Activated CD8-positive, alpha-beta T cell treated with anti-CD3 and anti-CD28 coated beads, Interleukin-2, amount 10 ng/mL, durations not matched to agents 7 days and 5 days (primary cell): ENCODE data around the gene AATK. TPM values are rescaled to one million over a fixed set of nuclear protein-coding genes. Genes with fewer than 3 reads are reported as not detected.

Source experiments
- ATAC-seq: fragments of 150-1000 bp; cut with Tn5 transposase; one replicate; pipeline ENCODE4 v1.10.0; 2021; ENCODE audit warnings: moderate library complexity
- CTCF ChIA-PET: fragments of 350-600 bp; sonication (Branson Sonifier 250); formaldehyde crosslinking; loops from one replicate; lab custom pipeline; 2021; ENCODE audit warnings: antibody characterized with exemption; lab: Charles Lee
- POLR2A ChIA-PET: fragments of 350-600 bp; sonication (Branson Sonifier 250); formaldehyde crosslinking; loops from one replicate; lab custom pipeline; 2021; ENCODE audit warnings: antibody characterized with exemption; lab: Charles Lee
- DNase-seq: peaks from one replicate; pipeline ENCODE4 v3.0.0-alpha.2; 2020
- H3K27ac Mint-ChIP-seq: one replicate; pipeline ENCODE4 v1.8.0; 2021; ENCODE audit warnings: mild to moderate bottlenecking, mixed read lengths
- H3K27me3 Mint-ChIP-seq: one replicate; pipeline ENCODE4 v1.8.0; 2021; ENCODE audit warnings: low read depth, mixed read lengths
- H3K36me3 Mint-ChIP-seq: one replicate; pipeline ENCODE4 v1.8.0; 2021; ENCODE audit warnings: low read depth, mixed read lengths
- H3K4me1 Mint-ChIP-seq: one replicate; pipeline ENCODE4 v1.8.0; 2021; ENCODE audit warnings: low read depth, mixed read lengths
- H3K4me3 Mint-ChIP-seq: one replicate; pipeline ENCODE4 v1.8.0; 2021; ENCODE audit warnings: mild to moderate bottlenecking, mixed read lengths
- H3K9me3 Mint-ChIP-seq: one replicate; pipeline ENCODE4 v1.8.0; 2022; ENCODE audit warnings: mixed read lengths; ENCODE audit not compliant: insufficient read depth
- total RNA-seq, 2 experiments: library from RNA; stranded (reverse); gene quantifications; one replicate each; pipeline ENCODE4 v1.2.3, GENCODE V29; 2021

AATK gene
- total RNA-seq, 2 experiments from 2014 or later: 0.71 to 1.1 TPM

- no peaks in the 10 kb centered on the region for H3K9me3 Mint-ChIP-seq
- H3K4me1 Mint-ChIP-seq: no peaks in the 10 kb centered on the region
- ChIA-PET POLR2A (no interaction called here), CTCF (no interaction called here)
- ATAC-seq (no peak), DNase-seq (no peak)
- no peak overlapping the region for H3K4me3 Mint-ChIP-seq
- no peak overlapping the region for H3K27ac Mint-ChIP-seq
- H3K36me3 Mint-ChIP-seq: no peaks in the 10 kb centered on the region
- H3K27me3 Mint-ChIP-seq: no peaks in the 10 kb centered on the region
Measured at GRCh38 chr17:81194941-81195901, 29.2 kb upstream of the AATK start.

- no peaks in the 10 kb centered on the region for H3K4me1 Mint-ChIP-seq
- H3K27me3 Mint-ChIP-seq: no peaks in the 10 kb centered on the region
- no peaks in the 10 kb centered on the region for H3K9me3 Mint-ChIP-seq
- H3K27ac Mint-ChIP-seq: no peak overlapping the region
- no peak for ATAC-seq
- no peak for DNase-seq
- POLR2A ChIA-PET: no interaction called here
- no peaks in the 10 kb centered on the region for H3K36me3 Mint-ChIP-seq
- H3K4me3 Mint-ChIP-seq: no peak overlapping the region
- CTCF ChIA-PET: no interaction called here
Measured at GRCh38 chr17:81194225-81194760, 28.3 kb upstream of the AATK start.

- Mint-ChIP-seq H3K27ac (no peak overlapping the region), H3K4me3 (no peak overlapping the region), H3K9me3 (no peaks in the 10 kb centered on the region), H3K4me1 (no peaks in the 10 kb centered on the region), H3K27me3 (no peaks in the 10 kb centered on the region), H3K36me3 (no peaks in the 10 kb centered on the region)
- ChIA-PET POLR2A (interaction anchor here (0.6 kb wide), 1 partner anchor 41 kb away, joined by 3 read pairs; no protein-coding TSS in a partner anchor), CTCF (no interaction called here)
- ATAC-seq (no peak), DNase-seq (no peak)
Measured at GRCh38 chr17:81193470-81194224, 27.6 kb upstream of the AATK start.

GRCh38 chr17:81193051-81193410, 27.0 kb upstream of the AATK start:
- no peak overlapping the region for H3K27ac Mint-ChIP-seq
- no peak overlapping the region for H3K4me3 Mint-ChIP-seq
- H3K36me3 Mint-ChIP-seq: no peaks in the 10 kb centered on the region
- H3K4me1 Mint-ChIP-seq: no peaks in the 10 kb centered on the region
- DNase-seq: no peak
- no peaks in the 10 kb centered on the region for H3K9me3 Mint-ChIP-seq
- no peak for ATAC-seq
- ChIA-PET CTCF (no interaction called here), POLR2A (no interaction called here)
- no peaks in the 10 kb centered on the region for H3K27me3 Mint-ChIP-seq

- H3K27me3 Mint-ChIP-seq: no peaks in the 10 kb centered on the region
- no peaks in the 10 kb centered on the region for H3K9me3 Mint-ChIP-seq
- H3K27ac Mint-ChIP-seq: no peak overlapping the region
- ATAC-seq (no peak), DNase-seq (no peak)
- no peak overlapping the region for H3K4me3 Mint-ChIP-seq
- no peaks in the 10 kb centered on the region for H3K36me3 Mint-ChIP-seq
- no peaks in the 10 kb centered on the region for H3K4me1 Mint-ChIP-seq
- ChIA-PET CTCF (no interaction called here), POLR2A (no interaction called here)
Measured at GRCh38 chr17:81192386-81193050, 26.5 kb upstream of the AATK start.

GRCh38 chr17:81191646-81192045, 25.6 kb upstream of the AATK start:
- no peaks in the 10 kb centered on the region for H3K36me3 Mint-ChIP-seq
- DNase-seq (no peak), ATAC-seq (no peak)
- H3K4me3 Mint-ChIP-seq: no peak overlapping the region
- H3K9me3 Mint-ChIP-seq: no peaks in the 10 kb centered on the region
- H3K27ac Mint-ChIP-seq: no peak overlapping the region
- CTCF ChIA-PET: no interaction called here
- no peaks in the 10 kb centered on the region for H3K4me1 Mint-ChIP-seq
- POLR2A ChIA-PET: no interaction called here
- no peaks in the 10 kb centered on the region for H3K27me3 Mint-ChIP-seq

- POLR2A ChIA-PET: no interaction called here
- H3K9me3 Mint-ChIP-seq: no peaks in the 10 kb centered on the region
- no peak overlapping the region for H3K4me3 Mint-ChIP-seq
- CTCF ChIA-PET: no interaction called here
- H3K4me1 Mint-ChIP-seq: no peaks in the 10 kb centered on the region
- ATAC-seq (no peak), DNase-seq (no peak)
- no peak overlapping the region for H3K27ac Mint-ChIP-seq
- no peaks in the 10 kb centered on the region for H3K36me3 Mint-ChIP-seq
- H3K27me3 Mint-ChIP-seq: no peaks in the 10 kb centered on the region
Measured at GRCh38 chr17:81191116-81191515, 25.1 kb upstream of the AATK start.

GRCh38 chr17:81190591-81190990, 24.6 kb upstream of the AATK start:
- Mint-ChIP-seq H3K27me3 (no peaks in the 10 kb centered on the region), H3K4me3 (no peak overlapping the region)
- CTCF ChIA-PET: no interaction called here

GRCh38 chr17:81189670-81190530, 23.9 kb upstream of the AATK start:
- no peak overlapping the region for H3K4me3 Mint-ChIP-seq
- no peaks in the 10 kb centered on the region for H3K27me3 Mint-ChIP-seq
- ChIA-PET POLR2A (no interaction called here), CTCF (no interaction called here)
- no peaks in the 10 kb centered on the region for H3K36me3 Mint-ChIP-seq
- ATAC-seq: peak; percentile 22
- no peaks in the 10 kb centered on the region for H3K4me1 Mint-ChIP-seq
- no peak for DNase-seq
- H3K27ac Mint-ChIP-seq: no peak overlapping the region
- no peaks in the 10 kb centered on the region for H3K9me3 Mint-ChIP-seq

More at GRCh38 chr17:81190591-81190990, 24.6 kb upstream of the AATK start:
- POLR2A ChIA-PET: no interaction called here
- Mint-ChIP-seq H3K9me3 (no peaks in the 10 kb centered on the region), H3K27ac (no peak overlapping the region), H3K36me3 (no peaks in the 10 kb centered on the region), H3K4me1 (no peaks in the 10 kb centered on the region)
- ATAC-seq: no peak
- DNase-seq: no peak

GRCh38 chr17:81189016-81189415, 23.0 kb upstream of the AATK start:
- H3K36me3 Mint-ChIP-seq: no peaks in the 10 kb centered on the region
- H3K9me3 Mint-ChIP-seq: no peaks in the 10 kb centered on the region
- ChIA-PET POLR2A (interaction anchor here (0.7 kb wide), 1 partner anchor 23 kb away, joined by 3 read pairs; no protein-coding TSS in a partner anchor), CTCF (no interaction called here)
- no peaks in the 10 kb centered on the region for H3K4me1 Mint-ChIP-seq
- no peak for ATAC-seq
- DNase-seq: no peak
- H3K4me3 Mint-ChIP-seq: no peak overlapping the region
- peaks cover 2% of the 10 kb centered on the region for H3K27me3 Mint-ChIP-seq
- H3K27ac Mint-ChIP-seq: no peak overlapping the region

GRCh38 chr17:81188491-81188840, 22.4 kb upstream of the AATK start:
- POLR2A ChIA-PET: interaction anchor here (0.7 kb wide), 1 partner anchor 24 kb away, joined by 3 read pairs; no protein-coding TSS in a partner anchor

More at GRCh38 chr17:81188491-81188840, 22.4 kb upstream of the AATK start:
- DNase-seq (no peak), ATAC-seq (no peak)
- H3K4me1 Mint-ChIP-seq: no peaks in the 10 kb centered on the region
- H3K27me3 Mint-ChIP-seq: peaks cover 2% of the 10 kb centered on the region
- H3K27ac Mint-ChIP-seq: no peak overlapping the region
- CTCF ChIA-PET: no interaction called here
- H3K36me3 Mint-ChIP-seq: no peaks in the 10 kb centered on the region
- H3K4me3 Mint-ChIP-seq: no peak overlapping the region
- H3K9me3 Mint-ChIP-seq: no peaks in the 10 kb centered on the region
